Measurements from ENCODE around the gene KIF1B.

The KIF1B gene

GRCh38 chr1:10189659-10190058, 20.7 kb upstream of the KIF1B start:
- TF ChIP-seq, protein P1, sequence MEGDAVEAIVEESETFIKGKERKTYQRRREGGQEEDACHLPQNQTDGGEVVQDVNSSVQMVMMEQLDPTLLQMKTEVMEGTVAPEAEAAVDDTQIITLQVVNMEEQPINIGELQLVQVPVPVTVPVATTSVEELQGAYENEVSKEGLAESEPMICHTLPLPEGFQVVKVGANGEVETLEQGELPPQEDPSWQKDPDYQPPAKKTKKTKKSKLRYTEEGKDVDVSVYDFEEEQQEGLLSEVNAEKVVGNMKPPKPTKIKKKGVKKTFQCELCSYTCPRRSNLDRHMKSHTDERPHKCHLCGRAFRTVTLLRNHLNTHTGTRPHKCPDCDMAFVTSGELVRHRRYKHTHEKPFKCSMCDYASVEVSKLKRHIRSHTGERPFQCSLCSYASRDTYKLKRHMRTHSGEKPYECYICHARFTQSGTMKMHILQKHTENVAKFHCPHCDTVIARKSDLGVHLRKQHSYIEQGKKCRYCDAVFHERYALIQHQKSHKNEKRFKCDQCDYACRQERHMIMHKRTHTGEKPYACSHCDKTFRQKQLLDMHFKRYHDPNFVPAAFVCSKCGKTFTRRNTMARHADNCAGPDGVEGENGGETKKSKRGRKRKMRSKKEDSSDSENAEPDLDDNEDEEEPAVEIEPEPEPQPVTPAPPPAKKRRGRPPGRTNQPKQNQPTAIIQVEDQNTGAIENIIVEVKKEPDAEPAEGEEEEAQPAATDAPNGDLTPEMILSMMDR (IDR thresholded peaks at IDR 0.05; ENCODE audit: control extremely low read depth, extremely low read depth, low read depth, missing control alignments) = no peak
- CTCF ChIA-PET = interaction anchor here (0.7 to 6.0 kb wide), 2 partner anchors 20 to 405 kb away, joined by 3 to 38 read pairs; partner anchors contain the start of gene KIF1B
- POLR2A ChIA-PET = no interaction called here
- no peak for DNase-seq (ENCODE audit: extremely low spot score)

GRCh38 chr1:10192263-10192662, 18.1 kb upstream of the KIF1B start:
- POLR2A ChIA-PET = no interaction called here
- TF ChIP-seq, protein P1 (IDR thresholded peaks at IDR 0.05; ENCODE audit: control extremely low read depth, extremely low read depth, low read depth, missing control alignments) = no peak
- CTCF ChIA-PET = interaction anchor here (6.0 kb wide), 1 partner anchor 18 kb away, joined by 38 read pairs; the partner anchor contains the start of gene KIF1B
- DNase-seq (ENCODE audit: extremely low spot score) = no peak

- DNase-seq (ENCODE audit: extremely low spot score) = no peak
- ChIA-PET CTCF (interaction anchor here (1.5 to 6.0 kb wide), 2 partner anchors 17 to 185 kb away, joined by 3 to 38 read pairs; partner anchors contain the start of gene KIF1B), POLR2A (no interaction called here)
- TF ChIP-seq, protein P1 (IDR thresholded peaks at IDR 0.05; ENCODE audit: control extremely low read depth, extremely low read depth, low read depth, missing control alignments) = no peak
Measured at GRCh38 chr1:10193288-10193687, 17.1 kb upstream of the KIF1B start.

- CTCF ChIA-PET = interaction anchor here (1.4 kb wide), 1 partner anchor 17 kb away, joined by 5 read pairs; no protein-coding TSS in a partner anchor
- POLR2A ChIA-PET = no interaction called here
- TF ChIP-seq, protein P1 (IDR thresholded peaks at IDR 0.05; ENCODE audit: control extremely low read depth, extremely low read depth, low read depth, missing control alignments) = no peak
- no peak for DNase-seq (ENCODE audit: extremely low spot score)
Measured at GRCh38 chr1:10195570-10195969, 14.8 kb upstream of the KIF1B start.

DNA sequence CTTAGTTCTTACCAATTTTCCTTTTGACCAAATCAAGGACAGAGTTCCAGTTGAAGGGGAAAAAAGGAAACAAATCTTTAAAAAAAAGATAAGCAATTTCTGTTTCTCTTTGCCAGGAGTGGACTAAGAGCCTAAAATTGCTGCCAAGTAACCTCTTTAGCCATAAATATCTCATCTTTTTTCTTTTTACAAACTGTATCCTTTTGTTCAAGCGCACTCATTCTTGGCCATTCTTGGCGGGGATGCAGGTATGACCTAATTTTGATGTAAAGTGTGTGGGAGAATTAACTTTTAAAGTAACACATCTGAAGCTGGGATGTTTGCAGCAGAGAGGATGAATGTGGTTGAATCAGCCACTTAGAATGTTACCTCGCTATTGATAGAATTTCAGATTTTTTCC, 13.4 kb upstream of the KIF1B start:
- DNase-seq (ENCODE audit: extremely low spot score) = no peak

GRCh38 chr1:10200620-10201019, 9.8 kb upstream of the KIF1B start:
- no peak for DNase-seq (ENCODE audit: extremely low spot score)
- POLR2A ChIA-PET = interaction anchor here (0.6 kb wide), 1 partner anchor 478 kb away, joined by 8 read pairs; no protein-coding TSS in a partner anchor
- CTCF ChIA-PET = interaction anchor here (0.9 to 2.5 kb wide), 2 partner anchors 9 to 40 kb away, joined by 3 to 23 read pairs; partner anchors contain the start of gene KIF1B
- TF ChIP-seq, protein P1 (IDR thresholded peaks at IDR 0.05; ENCODE audit: control extremely low read depth, extremely low read depth, low read depth, missing control alignments) = no peak

More for the DNA sequence above, 13.4 kb upstream of the KIF1B start:
- TF ChIP-seq, protein P1 (IDR thresholded peaks at IDR 0.05; ENCODE audit: control extremely low read depth, extremely low read depth, low read depth, missing control alignments) = no peak
- CTCF ChIA-PET = no interaction called here
- POLR2A ChIA-PET = no interaction called here
